GM12865 (cell line): ENCODE data around the gene HIC1.

ENCODE experiments used
- DNase-seq: peaks from one replicate; pipeline ENCODE4 v3.0.0; 2010; ENCODE audit warnings: low read depth
- H3K4me3 ChIP-seq: 2 replicates; pipeline ENCODE4 v1.5.1; 2011; ENCODE audit warnings: mild to moderate bottlenecking, low read depth, low read length, control low read depth
- CTCF ChIP-seq: IDR thresholded peaks from 2 replicates; pipeline ENCODE4 v1.5.1; 2011; ENCODE audit warnings: low read length, control low read depth, low read depth, inconsistent platforms; ENCODE audit not compliant: insufficient read depth; ENCODE audit errors: missing control alignments

Gene HIC1

DNA sequence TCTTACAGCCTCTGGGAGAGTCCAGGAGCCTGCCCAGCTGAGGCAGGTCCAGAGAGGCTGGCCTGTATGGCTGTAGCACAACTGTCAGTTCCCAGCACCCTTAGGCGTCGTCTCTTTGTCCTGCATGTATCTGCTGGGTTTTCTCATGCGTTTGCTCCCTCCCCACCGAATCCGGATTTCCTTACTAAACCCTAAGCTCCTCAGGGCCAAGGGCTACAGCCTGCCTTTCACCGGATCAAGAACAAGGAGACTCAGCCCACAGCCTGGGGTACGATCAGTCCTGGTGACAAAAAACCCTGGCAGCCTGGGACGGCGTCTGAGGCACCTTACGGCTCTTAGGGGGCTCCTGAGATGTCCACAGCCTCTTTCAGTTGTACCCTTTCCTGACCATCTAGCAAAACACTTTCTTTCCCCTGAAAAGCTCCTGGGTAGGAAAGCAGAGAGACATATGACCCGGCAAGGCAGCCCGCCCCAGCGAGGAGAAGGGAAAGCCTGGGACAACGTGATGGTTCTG is 12.2 kb downstream of the HIC1 start:
- no peak for TF ChIP-seq CTCF
- H3K4me3 ChIP-seq: no peak overlapping the region
- no peak for DNase-seq

- no peak for TF ChIP-seq CTCF
- H3K4me3 ChIP-seq: no peak overlapping the region
- DNase-seq: no peak
Observed at GRCh38 chr17:2067608-2068024, 12.7 kb downstream of the HIC1 start.

- no peak for DNase-seq
- no peak overlapping the region for H3K4me3 ChIP-seq
Observed at GRCh38 chr17:2068031-2068518, 13.2 kb downstream of the HIC1 start.

GRCh38 chr17:2068519-2069051 is 13.7 kb downstream of the HIC1 start:
- H3K4me3 ChIP-seq: no peak overlapping the region
- DNase-seq: no peak
- no peak for TF ChIP-seq CTCF

More at GRCh38 chr17:2068031-2068518, 13.2 kb downstream of the HIC1 start:
- no peak for TF ChIP-seq CTCF

GRCh38 chr17:2070241-2071023 is 15.5 kb downstream of the HIC1 start:
- peak; percentile 97 for DNase-seq
- peak; percentile 10 for TF ChIP-seq CTCF
- peak overlapping the region; percentile 17 for H3K4me3 ChIP-seq

GRCh38 chr17:2071024-2071385 is 16.1 kb downstream of the HIC1 start:
- no peak for DNase-seq
- TF ChIP-seq CTCF: no peak
- peak overlapping the region; percentile 8; the same call in 1 of the 2 replicates for H3K4me3 ChIP-seq
